ENCODE data around the gene TGFBR2. TPM values are rescaled to one million over a fixed set of nuclear protein-coding genes. Genes with fewer than 3 reads are reported as not detected.

The TGFBR2 gene
- total and polyA plus RNA-seq, 2 experiments from 2014 or later = 42.2 to 52.8 TPM

DNA sequence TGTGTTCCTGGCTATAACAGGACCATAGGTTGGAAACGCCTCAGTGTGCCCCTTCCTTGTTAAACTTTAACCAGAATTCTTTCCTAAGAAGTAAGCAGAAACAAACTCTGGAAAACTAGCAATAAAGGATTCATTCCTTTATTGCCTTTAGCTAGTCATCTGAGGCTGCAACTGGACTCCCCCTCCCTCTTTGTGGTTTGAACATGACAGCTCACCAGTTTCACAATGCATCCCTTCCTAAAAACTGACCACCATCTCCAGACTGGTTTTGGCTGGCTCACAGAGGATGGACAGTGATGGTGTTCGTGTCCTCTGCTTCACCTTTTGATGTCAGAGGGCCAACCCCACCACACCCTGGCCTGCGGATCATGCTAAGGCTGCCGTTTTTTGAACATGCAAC, 27.9 kb upstream of the TGFBR2 start:
- H2AFZ ChIP-seq = no peak overlapping the region
- TF ChIP-seq, protein P1, sequence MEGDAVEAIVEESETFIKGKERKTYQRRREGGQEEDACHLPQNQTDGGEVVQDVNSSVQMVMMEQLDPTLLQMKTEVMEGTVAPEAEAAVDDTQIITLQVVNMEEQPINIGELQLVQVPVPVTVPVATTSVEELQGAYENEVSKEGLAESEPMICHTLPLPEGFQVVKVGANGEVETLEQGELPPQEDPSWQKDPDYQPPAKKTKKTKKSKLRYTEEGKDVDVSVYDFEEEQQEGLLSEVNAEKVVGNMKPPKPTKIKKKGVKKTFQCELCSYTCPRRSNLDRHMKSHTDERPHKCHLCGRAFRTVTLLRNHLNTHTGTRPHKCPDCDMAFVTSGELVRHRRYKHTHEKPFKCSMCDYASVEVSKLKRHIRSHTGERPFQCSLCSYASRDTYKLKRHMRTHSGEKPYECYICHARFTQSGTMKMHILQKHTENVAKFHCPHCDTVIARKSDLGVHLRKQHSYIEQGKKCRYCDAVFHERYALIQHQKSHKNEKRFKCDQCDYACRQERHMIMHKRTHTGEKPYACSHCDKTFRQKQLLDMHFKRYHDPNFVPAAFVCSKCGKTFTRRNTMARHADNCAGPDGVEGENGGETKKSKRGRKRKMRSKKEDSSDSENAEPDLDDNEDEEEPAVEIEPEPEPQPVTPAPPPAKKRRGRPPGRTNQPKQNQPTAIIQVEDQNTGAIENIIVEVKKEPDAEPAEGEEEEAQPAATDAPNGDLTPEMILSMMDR (IDR thresholded peaks at IDR 0.05; ENCODE audit: poor library complexity) = no peak
- TF ChIP-seq EZH2 (IDR thresholded peaks at IDR 0.05; ENCODE audit: borderline replicate concordance) = no peak
- no peak for TF ChIP-seq EZH2phosphoT487 (IDR thresholded peaks at IDR 0.05; ENCODE audit: low read depth, severe bottlenecking, unreplicated experiment)
- H3K4me2 ChIP-seq = peak overlapping the region; percentile 24
- H3K36me3 ChIP-seq (replicated peaks; ENCODE audit: insufficient read depth, low read depth) = no peaks in the 10 kb centered on the region
- no peaks in the 10 kb centered on the region for H3K9me3 ChIP-seq (ENCODE audit: low read depth)
- DNase-seq (ENCODE audit: low spot score) = peak; percentile 65
- H3K27me3 ChIP-seq = no peaks in the 10 kb centered on the region
- H4K20me1 ChIP-seq (ENCODE audit: insufficient read depth, poor library complexity, severe bottlenecking) = no peaks in the 10 kb centered on the region
- H3K4me1 ChIP-seq (ENCODE audit: insufficient read depth) = peaks cover 15% of the 10 kb centered on the region
- no peaks in the 10 kb centered on the region for H3K9me2 ChIP-seq (replicated peaks; ENCODE audit: insufficient read depth)
- 61% methylated on average over 4 of the region's 4 CpGs for WGBS (ENCODE audit: low lambda C conversion rate, missing lambda C conversion rate)
- peak overlapping the region; percentile 74 for H3K27ac ChIP-seq
- H3K79me2 ChIP-seq = no peaks in the 10 kb centered on the region
- no peak overlapping the region for H3K4me3 ChIP-seq

DNA sequence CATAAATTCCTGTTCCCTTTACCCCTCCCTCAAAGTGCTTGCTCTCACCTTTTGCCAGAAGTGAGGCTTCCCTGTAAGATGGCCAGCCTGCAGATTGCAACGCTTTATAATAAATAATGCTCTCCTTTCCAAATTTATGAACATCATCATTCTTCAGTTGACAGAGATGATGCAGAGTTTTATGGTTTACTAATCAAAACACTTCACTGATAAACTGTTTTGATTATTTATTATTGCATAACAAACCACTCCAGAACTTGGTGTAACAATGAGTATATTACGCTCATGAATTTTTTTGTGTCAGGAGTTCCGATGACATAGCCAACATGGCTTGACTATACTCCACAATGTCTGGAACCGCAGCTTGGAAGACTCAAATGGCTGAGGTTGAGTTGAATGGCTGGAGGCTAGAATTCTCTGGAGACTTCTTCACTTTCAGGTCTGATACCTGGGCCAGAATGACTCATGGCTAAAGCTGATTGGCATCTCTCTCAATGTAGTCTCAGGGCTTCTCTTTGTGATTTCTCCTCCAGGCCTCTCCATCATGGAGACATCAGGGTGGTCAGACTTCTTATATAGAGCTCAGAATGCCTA, 27.3 kb upstream of the TGFBR2 start:
- no peaks in the 10 kb centered on the region for H3K27me3 ChIP-seq
- H3K9me3 ChIP-seq (ENCODE audit: low read depth) = no peaks in the 10 kb centered on the region
- WGBS (ENCODE audit: low lambda C conversion rate, missing lambda C conversion rate) = 93% methylated on average over 4 of the region's 4 CpGs
- peak overlapping the region; percentile 24 for H3K4me2 ChIP-seq
- no peak overlapping the region for H2AFZ ChIP-seq
- no peaks in the 10 kb centered on the region for H4K20me1 ChIP-seq (ENCODE audit: insufficient read depth, poor library complexity, severe bottlenecking)
- peaks cover 15% of the 10 kb centered on the region for H3K4me1 ChIP-seq (ENCODE audit: insufficient read depth)
- TF ChIP-seq EZH2 (IDR thresholded peaks at IDR 0.05; ENCODE audit: borderline replicate concordance) (no peak), EZH2phosphoT487 (IDR thresholded peaks at IDR 0.05; ENCODE audit: low read depth, severe bottlenecking, unreplicated experiment) (no peak)
- TF ChIP-seq, protein P1 (IDR thresholded peaks at IDR 0.05; ENCODE audit: poor library complexity) = no peak
- DNase-seq (ENCODE audit: low spot score) = no peak
- no peak overlapping the region for H3K4me3 ChIP-seq
- H3K9me2 ChIP-seq (replicated peaks; ENCODE audit: insufficient read depth) = no peaks in the 10 kb centered on the region
- no peaks in the 10 kb centered on the region for H3K79me2 ChIP-seq
- H3K36me3 ChIP-seq (replicated peaks; ENCODE audit: insufficient read depth, low read depth) = no peaks in the 10 kb centered on the region
- peak overlapping the region; percentile 66 for H3K27ac ChIP-seq

DNA sequence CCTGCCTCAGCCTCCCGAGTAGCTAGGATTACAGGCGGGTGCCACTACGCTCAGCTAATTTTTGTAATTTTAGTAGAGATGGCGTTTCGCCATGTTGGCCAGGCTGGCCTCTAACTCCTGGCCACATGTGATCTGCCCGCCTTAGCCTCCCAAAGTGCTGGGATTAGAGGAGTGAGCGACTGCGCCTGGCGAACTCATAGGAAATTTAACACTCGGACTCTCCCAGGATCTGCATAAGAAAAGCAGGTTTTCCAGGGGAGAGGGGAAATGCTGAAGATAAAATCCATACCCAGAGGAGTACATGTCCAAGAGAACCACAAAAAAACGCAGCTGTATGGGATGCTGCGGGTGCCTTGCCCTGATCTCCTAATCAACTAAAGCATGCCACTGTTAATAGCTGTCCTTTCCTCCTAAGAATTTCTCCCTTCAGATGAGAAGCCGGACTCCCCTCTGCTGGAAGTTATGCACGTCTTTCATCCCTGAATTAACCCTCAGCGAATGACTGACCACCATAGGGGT, 25.3 kb upstream of the TGFBR2 start:
- H3K4me2 ChIP-seq = no peak overlapping the region
- H3K36me3 ChIP-seq (replicated peaks; ENCODE audit: insufficient read depth, low read depth) = no peaks in the 10 kb centered on the region
- H2AFZ ChIP-seq = no peak overlapping the region
- DNase-seq (ENCODE audit: low spot score) = no peak
- 93% methylated on average over 15 of the region's 15 CpGs for WGBS (ENCODE audit: low lambda C conversion rate, missing lambda C conversion rate)
- H3K9me2 ChIP-seq (replicated peaks; ENCODE audit: insufficient read depth) = no peaks in the 10 kb centered on the region
- H3K79me2 ChIP-seq = no peaks in the 10 kb centered on the region
- no peaks in the 10 kb centered on the region for H3K27me3 ChIP-seq
- no peaks in the 10 kb centered on the region for H4K20me1 ChIP-seq (ENCODE audit: insufficient read depth, poor library complexity, severe bottlenecking)
- H3K4me1 ChIP-seq (ENCODE audit: insufficient read depth) = peaks cover 15% of the 10 kb centered on the region
- H3K27ac ChIP-seq = no peak overlapping the region
- no peak for TF ChIP-seq EZH2 (IDR thresholded peaks at IDR 0.05; ENCODE audit: borderline replicate concordance)
- TF ChIP-seq EZH2phosphoT487 (IDR thresholded peaks at IDR 0.05; ENCODE audit: low read depth, severe bottlenecking, unreplicated experiment) = no peak
- TF ChIP-seq, protein P1 (IDR thresholded peaks at IDR 0.05; ENCODE audit: poor library complexity) = no peak
- H3K9me3 ChIP-seq (ENCODE audit: low read depth) = no peaks in the 10 kb centered on the region
- no peak overlapping the region for H3K4me3 ChIP-seq
